Sigmoid colon (tissue), 7 donors: ENCODE results near the gene SPDL1. TPM values are rescaled to one million over a fixed set of nuclear protein-coding genes. Genes with fewer than 3 reads are reported as not detected.

Experiments used
- DNase-seq: peaks from one replicate; pipeline ENCODE4 v3.0.0-alpha.2; 2019
- H3K27ac ChIP-seq, 4 donors: fragments of 200-600 bp; sonication (generic); one replicate each; pipeline ENCODE4 v1.5.1; 2016 to 2019; ENCODE audit warnings: mild to moderate bottlenecking in 1 of 4
- H3K27me3 ChIP-seq, 3 donors: fragments of 200-600 bp; sonication (generic); one replicate each; pipeline ENCODE4 v1.5.1; 2019; ENCODE audit warnings: mild to moderate bottlenecking in 1 of 3
- H3K36me3 ChIP-seq, 4 donors: fragments of 200-600 bp; sonication (generic); one replicate each; pipeline ENCODE4 v1.5.1; 2016 to 2019
- H3K4me1 ChIP-seq, 4 donors: fragments of 200-600 bp; sonication (generic); one replicate each; pipeline ENCODE4 v1.5.1; 2017 to 2019
- H3K4me3 ChIP-seq, 4 donors: fragments of 200-600 bp; sonication (generic); one replicate each; pipeline ENCODE4 v1.5.1; 2017 to 2019; ENCODE audit warnings: mild to moderate bottlenecking in 2 of 4, moderate library complexity in 1 of 4
- H3K9me3 ChIP-seq, 4 donors: fragments of 200-600 bp in 3 of 4; sonication (generic) in 3 of 4; one replicate each; pipeline versions ENCODE4 v1.5.1 to v1.6.1; 2013 to 2019
- EP300 ChIP-seq, 4 donors: sonication (generic); formaldehyde crosslinking; IDR thresholded peaks; one replicate each; pipeline ENCODE4 v1.6.1; 2017; ENCODE audit warnings: antibody characterized with exemption in 4 of 4
- POLR2A ChIP-seq, 2 donors: fragments of 450-650 bp; IDR thresholded peaks; one replicate each; pipeline ENCODE4 v1.6.1; 2016; ENCODE audit warnings: antibody characterized with exemption in 2 of 2, mild to moderate bottlenecking in 2 of 2, moderate library complexity in 2 of 2
- POLR2AphosphoS5 ChIP-seq, 4 donors: sonication (generic); formaldehyde crosslinking; IDR thresholded peaks; one replicate each; pipeline ENCODE4 v1.6.1; 2017; ENCODE audit warnings: antibody characterized with exemption in 4 of 4
- WGBS, 2 donors: extraction: QIAGEN DNeasy Blood & Tissue Kit; methylation state at CpG; one replicate each; pipeline ENCODE4 v1.1.7; 2013; 5-methylcytosine and 5-hydroxymethylcytosine counted together
- intact Hi-C: fragments of 100-400 bp; cut with DNase I; formaldehyde crosslinking; loops from one replicate; pipeline ENCODE4 v1.15.1; 2023
- polyA plus RNA-seq, 3 donors: library from polyadenylated mRNA; stranded (reverse); fragments of 200-250 nt; gene quantifications; one replicate each; pipeline ENCODE4 v1.2.3, GENCODE V29; 2013
- total RNA-seq, 4 donors: library from RNA; depleted of rRNA; stranded (reverse); fragments of >200 nt; gene quantifications; one replicate each; pipeline ENCODE4 v1.1.0, GENCODE V29; 2016
- TF ChIP-seq, protein P1 (sequence below), 4 experiments: fragments of 450-650 bp in 3 of 4; fragments of 200-600 bp in 1 of 4; IDR thresholded peaks; one replicate each; pipeline ENCODE4 v1.5.1; 2016 to 2019; ENCODE audit warnings: antibody characterized with exemption in 4 of 4, mild to moderate bottlenecking in 3 of 4, moderate library complexity in 2 of 4
- donor health status: healthy with polysubstance abuse.
- donor health status: Bipolar disorder and iron deficiency.
- donor health status: healthy.

SPDL1 gene
- total and polyA plus RNA-seq, 7 donors: 3.0 to 14.7 (median 8.0) TPM

DNA sequence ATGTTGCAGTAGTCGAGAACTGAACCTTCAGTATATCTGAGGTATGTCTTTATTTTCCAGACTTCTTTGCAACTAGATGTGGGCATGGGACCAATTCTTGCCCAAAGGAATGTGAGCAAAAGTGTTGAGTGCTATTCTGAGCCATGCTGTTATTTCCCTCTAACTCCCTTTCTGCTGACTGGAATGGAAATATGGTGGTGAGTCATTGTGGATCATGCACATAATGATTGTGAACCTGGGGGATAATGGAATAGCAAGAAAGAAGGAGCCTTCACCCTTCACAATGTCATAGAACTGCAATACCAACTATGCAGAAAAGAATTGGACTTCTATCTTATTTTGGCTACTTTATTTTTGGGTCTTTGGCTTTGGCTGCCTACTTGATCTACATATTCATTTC is 43.2 kb downstream of the SPDL1 start:
- no peak for DNase-seq
- Histone ChIP-seq H3K27me3 (no peaks in the 10 kb centered on the region), H3K36me3 (no peaks in the 10 kb centered on the region), H3K4me3 (no peak overlapping the region), H3K27ac (no peak overlapping the region), H3K9me3 (peaks cover 0 to 2% (median 0%) of the 10 kb centered on the region in 4 donors), H3K4me1 (no peaks in the 10 kb centered on the region)
- TF ChIP-seq POLR2AphosphoS5 (IDR thresholded peaks at IDR 0.05) (no peak), POLR2A (IDR thresholded peaks at IDR 0.05) (no peak), EP300 (IDR thresholded peaks at IDR 0.05) (no peak)
- TF ChIP-seq, protein P1, sequence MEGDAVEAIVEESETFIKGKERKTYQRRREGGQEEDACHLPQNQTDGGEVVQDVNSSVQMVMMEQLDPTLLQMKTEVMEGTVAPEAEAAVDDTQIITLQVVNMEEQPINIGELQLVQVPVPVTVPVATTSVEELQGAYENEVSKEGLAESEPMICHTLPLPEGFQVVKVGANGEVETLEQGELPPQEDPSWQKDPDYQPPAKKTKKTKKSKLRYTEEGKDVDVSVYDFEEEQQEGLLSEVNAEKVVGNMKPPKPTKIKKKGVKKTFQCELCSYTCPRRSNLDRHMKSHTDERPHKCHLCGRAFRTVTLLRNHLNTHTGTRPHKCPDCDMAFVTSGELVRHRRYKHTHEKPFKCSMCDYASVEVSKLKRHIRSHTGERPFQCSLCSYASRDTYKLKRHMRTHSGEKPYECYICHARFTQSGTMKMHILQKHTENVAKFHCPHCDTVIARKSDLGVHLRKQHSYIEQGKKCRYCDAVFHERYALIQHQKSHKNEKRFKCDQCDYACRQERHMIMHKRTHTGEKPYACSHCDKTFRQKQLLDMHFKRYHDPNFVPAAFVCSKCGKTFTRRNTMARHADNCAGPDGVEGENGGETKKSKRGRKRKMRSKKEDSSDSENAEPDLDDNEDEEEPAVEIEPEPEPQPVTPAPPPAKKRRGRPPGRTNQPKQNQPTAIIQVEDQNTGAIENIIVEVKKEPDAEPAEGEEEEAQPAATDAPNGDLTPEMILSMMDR (IDR thresholded peaks at IDR 0.05): no peak
- 89 to 90% methylated on average over 1 of the region's 1 CpG for WGBS, 2 donors
- intact Hi-C loops: no loop called here

DNA sequence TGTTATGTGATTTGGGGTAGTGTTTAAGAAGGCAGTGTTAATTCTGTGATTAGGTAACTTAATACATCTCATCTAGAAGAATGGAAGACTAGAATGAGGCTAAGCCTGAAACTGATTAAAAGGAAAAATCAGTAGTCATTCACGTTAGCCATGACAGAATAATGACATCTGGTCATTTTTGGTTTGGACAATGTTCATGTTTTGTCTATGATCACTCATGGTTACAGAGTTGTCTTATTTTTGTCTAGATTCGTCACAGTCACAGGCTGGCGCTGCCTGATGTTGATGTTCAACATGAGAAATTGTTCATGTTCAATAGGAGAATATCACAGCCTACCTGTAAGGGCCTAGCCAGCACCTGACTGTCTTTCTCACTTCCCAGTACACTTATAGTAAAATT is 44.0 kb downstream of the SPDL1 start:
- TF ChIP-seq, protein P1 (IDR thresholded peaks at IDR 0.05): no peak
- TF ChIP-seq POLR2AphosphoS5 (IDR thresholded peaks at IDR 0.05) (no peak), POLR2A (IDR thresholded peaks at IDR 0.05) (no peak), EP300 (IDR thresholded peaks at IDR 0.05) (no peak)
- DNase-seq: no peak
- 71 to 86% methylated on average over 3 of the region's 3 CpGs for WGBS, 2 donors
- no peak overlapping the region for H3K27ac ChIP-seq
- no peaks in the 10 kb centered on the region for H3K36me3 ChIP-seq
- H3K27me3 ChIP-seq: no peaks in the 10 kb centered on the region
- H3K9me3 ChIP-seq: peaks cover 0 to 2% (median 0%) of the 10 kb centered on the region in 4 donors
- H3K4me1 ChIP-seq: no peaks in the 10 kb centered on the region
- H3K4me3 ChIP-seq: no peak overlapping the region
- intact Hi-C loops: no loop called here

DNA sequence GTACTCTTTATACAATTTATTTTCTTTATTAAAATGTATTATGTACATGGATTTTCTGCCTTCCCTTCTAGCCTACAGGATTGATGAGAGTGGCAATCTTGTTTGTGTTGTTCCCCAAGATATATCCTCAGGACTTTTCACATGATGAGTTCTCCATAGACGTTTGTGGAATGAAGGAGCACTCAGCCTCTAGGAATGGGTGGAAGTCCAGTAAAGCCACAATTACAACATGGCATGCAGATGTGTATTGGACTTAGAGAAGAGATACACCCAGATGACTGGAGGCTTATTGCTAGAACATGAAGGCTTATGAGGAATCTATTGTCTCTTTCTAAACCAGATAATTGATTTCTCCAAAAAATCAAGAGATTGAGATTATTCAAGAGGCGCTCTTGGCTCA is 45.3 kb downstream of the SPDL1 start:
- no peak for DNase-seq
- no peak for TF ChIP-seq EP300 (IDR thresholded peaks at IDR 0.05)
- TF ChIP-seq, protein P1 (IDR thresholded peaks at IDR 0.05): no peak
- TF ChIP-seq POLR2AphosphoS5 (IDR thresholded peaks at IDR 0.05): no peak
- no peak for TF ChIP-seq POLR2A (IDR thresholded peaks at IDR 0.05)
- H3K36me3 ChIP-seq: no peaks in the 10 kb centered on the region
- 69 to 86% methylated on average over 2 of the region's 2 CpGs for WGBS, 2 donors
- H3K9me3 ChIP-seq: no peaks in the 10 kb centered on the region
- H3K4me1 ChIP-seq: no peaks in the 10 kb centered on the region
- H3K4me3 ChIP-seq: no peak overlapping the region
- intact Hi-C loops: no loop called here
- H3K27me3 ChIP-seq: no peaks in the 10 kb centered on the region
- H3K27ac ChIP-seq: no peak overlapping the region

DNA sequence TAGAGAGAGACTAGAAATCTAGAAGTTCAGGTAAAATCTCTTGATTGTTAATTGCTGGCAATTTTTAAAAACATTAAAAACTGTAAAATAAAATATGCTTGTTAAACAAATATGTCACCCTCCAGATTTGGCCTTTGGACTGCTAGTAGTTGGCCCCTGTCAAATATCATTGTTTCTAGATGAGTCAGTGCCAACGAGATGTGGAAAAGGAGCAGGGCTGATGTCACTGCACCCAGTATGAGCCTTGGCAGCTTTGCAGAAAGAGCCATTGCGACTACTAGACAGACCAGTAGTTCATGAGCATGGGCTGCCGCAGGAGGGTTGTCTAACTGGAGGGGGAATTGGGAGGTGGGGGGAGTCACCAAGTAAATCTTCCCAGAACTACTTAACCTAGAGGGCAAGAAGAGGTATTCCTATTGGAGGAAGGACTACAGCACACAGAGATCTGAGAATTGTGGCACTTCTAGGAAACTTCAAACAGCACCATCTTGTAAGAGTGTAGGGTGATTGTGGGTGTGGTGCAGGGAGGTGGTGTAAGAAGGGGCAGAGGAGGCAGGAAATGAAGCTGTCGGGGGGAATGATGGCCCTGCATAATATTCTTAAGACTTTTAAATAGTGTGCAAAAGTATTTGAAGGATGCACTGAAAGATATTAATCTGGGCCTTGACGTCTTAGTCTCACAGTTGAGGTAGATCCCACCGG is 46.4 kb downstream of the SPDL1 start:
- no peaks in the 10 kb centered on the region for H3K36me3 ChIP-seq
- H3K4me1 ChIP-seq: no peaks in the 10 kb centered on the region
- WGBS, 2 donors: 72 to 79% methylated on average over 6 of the region's 6 CpGs
- H3K4me3 ChIP-seq: no peak overlapping the region
- H3K27ac ChIP-seq: no peak overlapping the region
- intact Hi-C loops: no loop called here
- TF ChIP-seq POLR2AphosphoS5 (IDR thresholded peaks at IDR 0.05): no peak
- TF ChIP-seq EP300 (IDR thresholded peaks at IDR 0.05): no peak
- TF ChIP-seq, protein P1 (IDR thresholded peaks at IDR 0.05): no peak
- no peak for TF ChIP-seq POLR2A (IDR thresholded peaks at IDR 0.05)
- H3K9me3 ChIP-seq: no peaks in the 10 kb centered on the region
- H3K27me3 ChIP-seq: no peaks in the 10 kb centered on the region
- no peak for DNase-seq

DNA sequence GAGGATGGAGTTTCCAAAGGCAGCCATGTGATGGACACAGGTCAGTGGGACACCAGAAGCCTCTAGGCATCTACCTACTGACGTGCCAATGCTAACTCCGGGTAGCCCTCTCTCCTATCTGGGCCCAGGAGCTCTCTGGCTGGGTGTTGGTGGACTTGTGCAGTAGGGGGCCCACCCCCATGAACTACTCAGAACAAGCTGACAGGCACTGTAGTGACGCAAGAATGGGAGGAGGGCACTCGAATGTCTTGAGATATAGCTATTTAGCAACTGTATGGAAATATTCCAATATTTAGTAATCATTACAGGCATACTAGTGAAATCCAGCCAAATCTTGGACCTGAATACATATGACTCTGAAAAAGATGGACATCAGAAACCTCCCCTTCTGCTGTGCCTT is 47.8 kb downstream of the SPDL1 start:
- WGBS, 2 donors: 86 to 88% methylated on average over 4 of the region's 4 CpGs
- Histone ChIP-seq H3K36me3 (no peaks in the 10 kb centered on the region), H3K4me3 (no peak overlapping the region), H3K27me3 (peaks cover 0 to 6% (median 0%) of the 10 kb centered on the region in 3 donors), H3K27ac (no peak overlapping the region), H3K4me1 (no peaks in the 10 kb centered on the region), H3K9me3 (no peaks in the 10 kb centered on the region)
- TF ChIP-seq, protein P1 (IDR thresholded peaks at IDR 0.05): no peak
- no peak for TF ChIP-seq EP300 (IDR thresholded peaks at IDR 0.05)
- TF ChIP-seq POLR2AphosphoS5 (IDR thresholded peaks at IDR 0.05): no peak
- no peak for TF ChIP-seq POLR2A (IDR thresholded peaks at IDR 0.05)
- intact Hi-C loops: no loop called here
- no peak for DNase-seq
